K562 (cell line): ENCODE data around the gene IKZF3. TPM values are rescaled to one million over a fixed set of nuclear protein-coding genes. Genes with fewer than 3 reads are reported as not detected.
A peak's percentile ranks its signal among the peaks of the same experiment; 100 is the strongest.

Experiments used
- ARID2 ChIP-seq: fragments of 450-650 bp; IDR thresholded peaks from 2 replicates; pipeline ENCODE4 v1.6.1; 2017; ENCODE audit warnings: antibody characterized with exemption, mild to moderate bottlenecking
- BHLHE40 ChIP-seq: IDR thresholded peaks from 2 replicates; pipeline ENCODE4 v1.6.1; 2011; ENCODE audit warnings: low read length, improper control_type of control experiment
- CAMTA2 ChIP-seq: fragments of 250-450 bp; sonication (Bioruptor Pico); conservative IDR thresholded peaks from 2 replicates; pipeline ENCODE4 v1.5.1; 2022
- CHD4 ChIP-seq: fragments of 200-600 bp; sonication (generic); IDR thresholded peaks from 3 replicates; pipeline ENCODE4 v1.6.1; 2012; ENCODE audit warnings: low read depth, mild to moderate bottlenecking, mixed read lengths, low read length, inconsistent platforms; ENCODE audit not compliant: insufficient read depth, insufficient replicate concordance, poor library complexity, severe bottlenecking
- COPS2 ChIP-seq: fragments of 450-650 bp; conservative IDR thresholded peaks from 2 replicates; pipeline ENCODE4 v1.6.1; 2016; ENCODE audit warnings: mild to moderate bottlenecking, moderate library complexity
- EZH2 ChIP-seq: IDR thresholded peaks from 2 replicates; pipeline ENCODE4 v1.6.1; 2012; ENCODE audit warnings: low read depth, mild to moderate bottlenecking, inconsistent platforms, low read length, borderline replicate concordance
- FOXA1 ChIP-seq: fragments of 450-650 bp; IDR thresholded peaks from 2 replicates; pipeline ENCODE4 v1.6.1; 2016; ENCODE audit warnings: mild to moderate bottlenecking, borderline replicate concordance
- HDAC2 ChIP-seq: fragments of 450-650 bp; IDR thresholded peaks from 2 replicates; pipeline ENCODE4 v1.6.1; 2016; ENCODE audit warnings: mild to moderate bottlenecking
- HLTF ChIP-seq: fragments of 450-650 bp; IDR thresholded peaks from 2 replicates; pipeline ENCODE4 v1.6.1; 2016
- MECOM ChIP-seq: fragments of 250-450 bp; sonication (Bioruptor Pico); IDR thresholded peaks from 2 replicates; pipeline ENCODE4 v1.8.0; 2022; ENCODE audit warnings: inconsistent platforms
- MEIS2 ChIP-seq: fragments of 450-650 bp; IDR thresholded peaks from 2 replicates; pipeline ENCODE4 v1.6.1; 2014; ENCODE audit warnings: mild to moderate bottlenecking; ENCODE audit not compliant: partially characterized antibody
- NR2C1 ChIP-seq, 2 experiments: fragments of 450-650 bp; IDR thresholded peaks; 2 replicates each; pipeline ENCODE4 v1.6.1; 2017; ENCODE audit warnings: mild to moderate bottlenecking in 2 of 2, antibody characterized with exemption in 1 of 2, inconsistent platforms in 1 of 2, missing compliant biosample characterization in 1 of 2, missing genetic modification characterization in 1 of 2
- RBM25 ChIP-seq: fragments of 200-400 bp; formaldehyde crosslinking; IDR thresholded peaks from 2 replicates; pipeline ENCODE4 v1.6.1; 2018; ENCODE audit warnings: low read length, low read depth, moderate library complexity; ENCODE audit not compliant: severe bottlenecking
- RFX1 ChIP-seq: fragments of 450-650 bp; IDR thresholded peaks from 2 replicates; pipeline ENCODE4 v1.6.1; 2016; ENCODE audit warnings: mild to moderate bottlenecking, moderate library complexity
- SMARCC2 ChIP-seq: fragments of 450-650 bp; IDR thresholded peaks from 2 replicates; pipeline ENCODE4 v1.6.1; 2017; ENCODE audit warnings: antibody characterized with exemption, moderate library complexity, mild to moderate bottlenecking, low read depth
- SREBF1 ChIP-seq: fragments of 150-350 bp; IDR thresholded peaks from 2 replicates; pipeline ENCODE4 v1.6.1; 2014; ENCODE audit warnings: antibody characterized with exemption, low read depth, low read length, borderline replicate concordance
- XRCC3 ChIP-seq: fragments of 450-650 bp; IDR thresholded peaks from 2 replicates; pipeline ENCODE4 v1.6.1; 2017; ENCODE audit warnings: mild to moderate bottlenecking, moderate library complexity
- ZNF212 ChIP-seq: fragments of 450-650 bp; formaldehyde crosslinking; IDR thresholded peaks from 2 replicates; pipeline ENCODE4 v1.4.0; 2020; ENCODE audit warnings: mild to moderate bottlenecking
- ZNF23 ChIP-seq: fragments of 250-450 bp; sonication (Bioruptor Pico); IDR thresholded peaks from 2 replicates; pipeline ENCODE4 v1.4.0; 2020; ENCODE audit warnings: mild to moderate bottlenecking
- ZNF436 ChIP-seq: fragments of 250-450, 450-650 bp; sonication (Bioruptor Pico); formaldehyde crosslinking; IDR thresholded peaks from 2 replicates; pipeline ENCODE4 v1.7.0; 2020; ENCODE audit warnings: mild to moderate bottlenecking
- ZNF75A ChIP-seq: fragments of 450-650 bp; formaldehyde crosslinking; IDR thresholded peaks from 2 replicates; pipeline ENCODE4 v1.4.0; 2020; ENCODE audit warnings: mild to moderate bottlenecking
- ZNF76 ChIP-seq: fragments of 250-450 bp; sonication (Bioruptor Pico); IDR thresholded peaks from 2 replicates; pipeline ENCODE4 v1.4.0; 2020; ENCODE audit warnings: mild to moderate bottlenecking, moderate library complexity, borderline replicate concordance
- polyA plus RNA-seq, 8 experiments: library from polyadenylated mRNA; depleted of rRNA in 4 of 8; stranded (reverse) in 5 of 8; unstranded in 3 of 8; fragments of >200 nt; fragmentation: Nextera tagmentation in 2 of 8; fragmentation: Illumina TruSeq in 1 of 8; extraction: Ambion mirVana in 2 of 8; extraction: Trizol in 1 of 8; gene quantifications; 2 replicates each; pipeline versions ENCODE4 v1.2.1 to v1.2.3, GENCODE V29; 2011 to 2014; ENCODE audit warnings: inconsistent platforms in 1 of 8, missing spikeins in 1 of 8
- total RNA-seq, 7 experiments: library from RNA; depleted of rRNA in 6 of 7; stranded (reverse); fragments of >200 nt in 6 of 7; fragmentation: Illumina TruSeq in 2 of 7; extraction: Trizol in 2 of 7; gene quantifications; 2 replicates each; pipeline versions ENCODE4 v1.2.1 to v1.2.3, GENCODE V29; 2011 to 2021; ENCODE audit warnings: low replicate concordance in 1 of 7
- TF ChIP-seq, protein P1 (sequence below): fragments of 150-350 bp; conservative IDR thresholded peaks from 2 replicates; pipeline ENCODE4 v1.6.1; 2014; ENCODE audit warnings: low read length
- TF ChIP-seq, protein P2 (sequence below): fragments of 250-450 bp; sonication (Bioruptor Pico); IDR thresholded peaks from 2 replicates; pipeline ENCODE4 v1.5.0; 2021
- TF ChIP-seq, protein P3 (sequence below), 2 experiments: fragments of 200-800 bp in 1 of 2; sonication (Bioruptor generic) in 1 of 2; sonication (generic) in 1 of 2; formaldehyde crosslinking in 1 of 2; IDR thresholded peaks in 1 of 2; conservative IDR thresholded peaks in 1 of 2; 2 replicates each; pipeline versions ENCODE4 v1.5.0 to v1.6.1; 2016 to 2020; ENCODE audit warnings: missing compliant biosample characterization in 1 of 2, missing genetic modification characterization in 1 of 2, missing genetic modification reagents in 1 of 2

Gene IKZF3
- total and polyA plus RNA-seq, 9 of the 15 experiments (the other 6 are each of a cell fraction or from before 2014, with no cell fraction given), result 0.06 to 1.6 (median 0.62) TPM

DNA sequence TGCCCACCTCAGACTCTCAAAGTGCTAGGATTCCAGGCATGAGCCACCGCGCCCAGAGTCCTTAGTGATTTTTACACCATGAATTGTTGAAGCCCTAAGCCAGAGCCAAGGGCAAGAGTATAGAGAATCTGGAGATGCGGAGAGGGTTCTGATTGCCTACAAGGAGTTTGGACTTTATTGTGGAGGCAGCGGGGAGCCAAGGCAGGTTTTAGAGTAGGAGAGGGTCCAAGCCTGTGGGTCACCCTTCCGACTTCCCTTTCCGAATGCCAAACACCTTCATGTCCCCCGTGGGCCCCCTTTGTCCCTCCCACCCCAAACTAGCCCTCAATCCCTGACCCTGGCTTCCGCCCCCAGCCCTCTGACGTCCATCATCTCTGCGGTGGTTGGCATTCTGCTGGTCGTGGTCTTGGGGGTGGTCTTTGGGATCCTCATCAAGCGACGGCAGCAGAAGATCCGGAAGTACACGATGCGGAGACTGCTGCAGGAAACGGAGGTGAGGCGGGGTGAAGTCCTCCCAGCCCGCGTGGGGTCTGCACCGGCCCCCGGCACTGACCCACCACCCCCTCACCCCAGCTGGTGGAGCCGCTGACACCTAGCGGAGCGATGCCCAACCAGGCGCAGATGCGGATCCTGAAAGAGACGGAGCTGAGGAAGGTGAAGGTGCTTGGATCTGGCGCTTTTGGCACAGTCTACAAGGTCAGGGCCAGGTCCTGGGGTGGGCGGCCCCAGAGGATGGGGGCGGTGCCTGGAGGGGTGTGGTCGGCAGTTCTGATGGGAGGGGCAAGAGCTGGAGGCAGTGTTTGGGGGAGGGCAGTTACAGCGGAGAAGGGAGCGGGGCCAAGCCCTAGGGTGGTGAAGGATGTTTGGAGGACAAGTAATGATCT, 140.9 kb downstream of the IKZF3 start (continued):
- TF ChIP-seq, protein P1, sequence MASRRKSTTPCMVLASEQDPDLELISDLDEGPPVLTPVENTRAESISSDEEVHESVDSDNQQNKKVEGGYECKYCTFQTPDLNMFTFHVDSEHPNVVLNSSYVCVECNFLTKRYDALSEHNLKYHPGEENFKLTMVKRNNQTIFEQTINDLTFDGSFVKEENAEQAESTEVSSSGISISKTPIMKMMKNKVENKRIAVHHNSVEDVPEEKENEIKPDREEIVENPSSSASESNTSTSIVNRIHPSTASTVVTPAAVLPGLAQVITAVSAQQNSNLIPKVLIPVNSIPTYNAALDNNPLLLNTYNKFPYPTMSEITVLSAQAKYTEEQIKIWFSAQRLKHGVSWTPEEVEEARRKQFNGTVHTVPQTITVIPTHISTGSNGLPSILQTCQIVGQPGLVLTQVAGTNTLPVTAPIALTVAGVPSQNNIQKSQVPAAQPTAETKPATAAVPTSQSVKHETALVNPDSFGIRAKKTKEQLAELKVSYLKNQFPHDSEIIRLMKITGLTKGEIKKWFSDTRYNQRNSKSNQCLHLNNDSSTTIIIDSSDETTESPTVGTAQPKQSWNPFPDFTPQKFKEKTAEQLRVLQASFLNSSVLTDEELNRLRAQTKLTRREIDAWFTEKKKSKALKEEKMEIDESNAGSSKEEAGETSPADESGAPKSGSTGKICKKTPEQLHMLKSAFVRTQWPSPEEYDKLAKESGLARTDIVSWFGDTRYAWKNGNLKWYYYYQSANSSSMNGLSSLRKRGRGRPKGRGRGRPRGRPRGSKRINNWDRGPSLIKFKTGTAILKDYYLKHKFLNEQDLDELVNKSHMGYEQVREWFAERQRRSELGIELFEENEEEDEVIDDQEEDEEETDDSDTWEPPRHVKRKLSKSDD, result no peak
- TF ChIP-seq ZNF75A (no peak), MEIS2 (peak; percentile 46), HDAC2 (no peak), MECOM (CRISPR knock-in tag) (no peak), CAMTA2 (no peak), SREBF1 (no peak), NR2C1 (IDR thresholded peaks at IDR 0.05) (peak; percentile 50; the same call in 1 of the 2 replicates), NR2C1 (tag; IDR thresholded peaks at IDR 0.05) (no peak), BHLHE40 (no peak), ZNF436 (no peak), ARID2 (no peak), SMARCC2 (no peak), EZH2 (no peak), XRCC3 (no peak), RBM25 (peak; percentile 67), RFX1 (no peak), HLTF (no peak), COPS2 (no peak), ZNF23 (no peak), ZNF212 (CRISPR knock-in tag) (no peak), ZNF76 (CRISPR knock-in tag) (no peak), FOXA1 (no peak), CHD4 (no peak)
- TF ChIP-seq, protein P2, sequence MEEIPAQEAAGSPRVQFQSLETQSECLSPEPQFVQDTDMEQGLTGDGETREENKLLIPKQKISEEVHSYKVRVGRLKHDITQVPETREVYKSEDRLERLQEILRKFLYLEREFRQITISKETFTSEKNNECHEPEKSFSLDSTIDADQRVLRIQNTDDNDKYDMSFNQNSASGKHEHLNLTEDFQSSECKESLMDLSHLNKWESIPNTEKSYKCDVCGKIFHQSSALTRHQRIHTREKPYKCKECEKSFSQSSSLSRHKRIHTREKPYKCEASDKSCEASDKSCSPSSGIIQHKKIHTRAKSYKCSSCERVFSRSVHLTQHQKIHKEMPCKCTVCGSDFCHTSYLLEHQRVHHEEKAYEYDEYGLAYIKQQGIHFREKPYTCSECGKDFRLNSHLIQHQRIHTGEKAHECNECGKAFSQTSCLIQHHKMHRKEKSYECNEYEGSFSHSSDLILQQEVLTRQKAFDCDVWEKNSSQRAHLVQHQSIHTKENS (CRISPR knock-in tag), result no peak
- TF ChIP-seq, protein P3, sequence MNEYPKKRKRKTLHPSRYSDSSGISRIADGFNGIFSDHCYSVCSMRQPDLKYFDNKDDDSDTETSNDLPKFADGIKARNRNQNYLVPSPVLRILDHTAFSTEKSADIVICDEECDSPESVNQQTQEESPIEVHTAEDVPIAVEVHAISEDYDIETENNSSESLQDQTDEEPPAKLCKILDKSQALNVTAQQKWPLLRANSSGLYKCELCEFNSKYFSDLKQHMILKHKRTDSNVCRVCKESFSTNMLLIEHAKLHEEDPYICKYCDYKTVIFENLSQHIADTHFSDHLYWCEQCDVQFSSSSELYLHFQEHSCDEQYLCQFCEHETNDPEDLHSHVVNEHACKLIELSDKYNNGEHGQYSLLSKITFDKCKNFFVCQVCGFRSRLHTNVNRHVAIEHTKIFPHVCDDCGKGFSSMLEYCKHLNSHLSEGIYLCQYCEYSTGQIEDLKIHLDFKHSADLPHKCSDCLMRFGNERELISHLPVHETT (CRISPR knock-in tag; conservative IDR thresholded peaks at IDR 0.05 in 1 of 2, IDR thresholded peaks at IDR 0.05 in 1 of 2), result no peak
